DMS 273 (cell line): Measurements from ENCODE around the gene ARSJ.
A peak's percentile ranks its signal among the peaks of the same experiment; 100 is the strongest.

Source experiments
- DNase-seq: peaks from one replicate; lab custom pipeline; 2025; ENCODE audit not compliant: unreplicated experiment; lab: John Stamatoyannopoulos, UW

Gene ARSJ

DNA sequence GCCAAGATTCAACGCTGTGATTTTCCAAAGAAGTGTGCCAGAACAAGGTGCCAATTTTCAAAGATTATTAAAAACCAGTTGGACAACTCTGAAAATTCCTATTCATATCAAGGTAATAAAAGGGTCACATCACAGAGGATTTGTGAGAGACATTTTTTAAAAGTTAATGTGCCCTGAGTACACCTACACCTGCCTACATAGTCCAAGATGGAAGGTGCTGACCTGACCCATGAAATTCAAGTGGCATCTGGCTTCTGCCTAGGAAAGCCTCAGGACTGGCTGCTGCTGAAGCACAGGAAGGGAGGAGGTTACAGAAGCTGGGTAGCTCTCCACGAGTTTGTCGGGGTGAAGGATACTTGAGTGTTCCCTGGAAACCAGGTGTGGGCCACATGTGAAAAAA is 11.4 kb upstream of the ARSJ start:
- DNase-seq = no peak

DNA sequence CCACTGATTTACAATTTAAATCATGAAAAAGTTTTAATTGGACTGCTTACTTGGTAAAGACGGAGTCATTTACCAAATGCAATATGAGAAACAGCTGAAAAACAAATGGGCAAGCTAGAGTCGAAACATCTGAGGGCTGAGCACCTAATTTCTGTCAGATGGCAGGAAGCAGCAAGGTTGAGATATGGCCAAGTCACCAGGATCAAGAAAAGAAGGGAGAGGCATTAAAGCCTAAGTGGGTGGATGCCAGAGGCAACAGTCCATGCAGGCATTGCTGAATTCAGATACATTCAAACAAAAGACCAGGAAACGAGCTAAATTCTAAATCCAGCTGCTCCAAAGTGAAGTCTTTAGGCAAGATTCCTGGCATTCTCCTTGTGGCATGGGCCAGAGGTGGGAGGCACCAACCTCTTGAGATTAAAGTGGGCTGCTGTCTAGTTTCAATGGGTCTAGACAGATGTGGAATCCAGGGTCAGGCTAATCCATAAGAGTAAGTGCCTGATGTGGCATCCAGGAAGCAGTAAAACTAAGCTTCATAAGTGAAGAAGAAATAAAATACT is 8.0 kb upstream of the ARSJ start:
- DNase-seq = no peak

DNA sequence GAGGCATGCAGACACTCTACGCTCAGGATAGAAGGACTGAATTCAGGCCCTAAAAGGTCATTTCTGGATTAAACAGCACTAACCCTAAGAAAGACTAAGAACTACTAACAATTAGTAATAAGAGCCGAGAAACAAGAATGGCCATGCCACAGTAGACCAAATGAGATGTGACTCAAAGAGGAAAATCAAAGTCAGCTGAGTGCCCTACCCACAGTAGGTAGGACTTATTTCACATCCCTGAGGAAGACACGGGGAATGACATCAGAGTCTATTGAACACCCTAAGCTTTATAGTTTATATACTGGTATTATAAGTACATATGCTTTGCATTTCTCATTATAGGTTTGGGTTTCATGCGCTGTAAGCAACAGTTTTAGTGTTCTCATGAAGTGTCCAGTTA is 2.7 kb upstream of the ARSJ start:
- no peak for DNase-seq

DNA sequence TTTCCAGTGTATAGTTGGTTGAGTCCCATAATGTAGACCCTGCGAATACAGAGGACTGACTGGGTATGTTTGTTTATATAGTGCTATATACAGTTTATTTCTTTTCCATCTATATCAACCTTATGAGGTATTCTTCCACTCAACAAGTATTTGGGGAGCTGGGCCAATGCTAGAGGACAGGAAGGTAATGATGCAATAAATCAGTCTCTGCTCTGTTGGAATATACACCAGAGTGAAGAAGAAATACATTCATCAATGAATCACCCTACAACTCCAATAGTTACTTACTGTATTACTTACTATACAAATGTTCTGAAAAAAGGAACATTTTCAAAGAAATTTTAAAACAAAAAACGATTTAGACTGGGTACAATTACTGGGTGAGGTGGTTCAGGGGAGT is 2.1 kb upstream of the ARSJ start:
- no peak for DNase-seq

DNA sequence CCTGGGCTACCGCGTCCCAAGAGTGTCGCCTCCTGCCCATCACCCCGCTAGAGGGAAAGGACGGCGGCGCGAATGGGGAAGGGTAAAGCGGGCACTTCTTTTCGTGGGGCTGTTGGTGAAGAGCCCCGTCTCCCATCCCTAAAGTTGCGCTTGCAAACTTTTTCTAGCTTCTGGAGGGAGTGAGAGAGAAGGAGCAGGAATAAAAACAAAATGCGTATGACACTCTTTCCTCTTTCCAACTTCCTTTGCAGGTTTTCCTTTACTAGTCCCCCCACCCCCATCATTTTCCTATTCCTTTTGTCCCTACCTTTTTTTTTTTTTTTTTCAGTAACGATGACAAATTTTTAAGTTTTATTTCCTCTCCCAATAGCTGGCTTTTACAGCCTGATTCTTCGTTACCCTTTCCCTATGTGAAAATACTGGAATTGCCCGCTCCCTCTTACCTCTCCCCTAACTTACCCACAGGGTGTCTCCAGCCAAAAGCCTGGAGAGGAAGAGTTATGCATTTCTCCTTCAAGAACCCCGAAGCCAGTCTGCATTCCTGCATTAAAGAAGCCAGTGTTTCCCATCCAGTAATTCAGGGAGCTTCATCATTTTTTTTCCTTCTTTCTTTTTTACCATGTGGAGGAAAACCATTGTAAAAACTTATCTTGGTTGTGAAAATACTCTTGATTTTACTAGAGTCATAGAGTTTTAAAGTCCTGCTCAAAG is 613 bp upstream of the ARSJ start:
- DNase-seq = peak; percentile 31

DNA sequence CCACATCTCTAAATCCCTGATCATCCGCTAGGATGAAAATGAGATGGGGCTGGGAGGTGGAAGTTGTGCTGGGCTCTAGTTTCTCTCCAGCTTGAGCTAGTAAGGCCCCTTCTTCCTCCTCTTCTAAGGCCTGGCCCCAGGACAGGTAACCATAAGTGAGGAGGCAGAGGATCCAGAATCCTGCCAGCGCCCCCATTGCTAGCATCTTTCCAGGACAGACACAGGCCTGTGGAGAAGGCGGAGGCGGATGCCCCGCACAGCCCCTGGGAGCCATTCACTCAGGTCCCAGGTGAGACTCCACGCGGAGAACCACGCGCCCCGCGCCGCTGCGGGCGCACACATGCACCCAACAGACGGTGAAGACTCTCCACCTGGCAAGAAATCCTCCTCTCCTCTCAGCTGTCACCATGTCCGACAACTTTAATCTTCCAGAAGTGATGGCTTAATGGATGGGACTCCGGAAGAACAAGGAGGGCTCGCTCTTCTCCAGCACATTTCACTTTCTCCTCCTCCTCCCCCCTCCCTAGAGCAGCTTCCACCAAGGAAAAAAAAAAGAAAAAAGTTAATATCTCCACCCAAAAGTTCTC is 793 bp downstream of the ARSJ start:
- DNase-seq = peak; percentile 71

DNA sequence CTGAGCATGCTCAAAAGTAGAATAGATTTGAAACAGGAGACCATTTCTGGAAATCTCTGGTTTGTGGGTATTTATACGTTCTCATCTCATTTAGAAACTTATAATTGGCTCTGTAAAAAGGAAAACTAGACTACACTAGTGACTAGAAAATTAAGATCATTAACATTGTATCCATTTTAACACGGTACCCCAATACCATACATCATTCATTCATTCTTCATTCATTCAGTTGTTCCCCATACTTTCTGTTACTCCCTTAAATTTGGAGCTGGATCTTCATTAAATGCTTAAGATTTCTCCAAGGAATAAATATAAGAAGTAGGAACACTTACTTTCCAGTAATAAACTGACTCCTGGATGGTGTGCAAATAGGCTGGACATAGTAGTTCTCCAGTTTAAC is 1.3 kb downstream of the ARSJ start:
- DNase-seq = no peak

DNA sequence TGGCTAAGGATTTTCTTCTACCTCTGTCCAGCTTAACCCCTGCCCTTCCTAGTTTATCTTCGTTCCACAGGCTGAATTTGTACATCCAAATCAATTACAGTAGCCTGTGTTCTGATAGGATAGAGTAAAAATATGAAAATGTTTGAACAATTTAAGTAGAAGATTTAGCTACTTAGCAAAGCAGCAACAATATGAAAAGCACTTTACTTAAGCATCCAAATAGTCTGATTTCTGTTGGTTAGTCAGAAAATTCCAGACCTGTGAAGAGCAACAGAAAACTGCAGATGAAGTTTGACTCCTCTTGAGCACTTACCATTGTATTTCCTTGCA is 2.0 kb downstream of the ARSJ start:
- no peak for DNase-seq

DNA sequence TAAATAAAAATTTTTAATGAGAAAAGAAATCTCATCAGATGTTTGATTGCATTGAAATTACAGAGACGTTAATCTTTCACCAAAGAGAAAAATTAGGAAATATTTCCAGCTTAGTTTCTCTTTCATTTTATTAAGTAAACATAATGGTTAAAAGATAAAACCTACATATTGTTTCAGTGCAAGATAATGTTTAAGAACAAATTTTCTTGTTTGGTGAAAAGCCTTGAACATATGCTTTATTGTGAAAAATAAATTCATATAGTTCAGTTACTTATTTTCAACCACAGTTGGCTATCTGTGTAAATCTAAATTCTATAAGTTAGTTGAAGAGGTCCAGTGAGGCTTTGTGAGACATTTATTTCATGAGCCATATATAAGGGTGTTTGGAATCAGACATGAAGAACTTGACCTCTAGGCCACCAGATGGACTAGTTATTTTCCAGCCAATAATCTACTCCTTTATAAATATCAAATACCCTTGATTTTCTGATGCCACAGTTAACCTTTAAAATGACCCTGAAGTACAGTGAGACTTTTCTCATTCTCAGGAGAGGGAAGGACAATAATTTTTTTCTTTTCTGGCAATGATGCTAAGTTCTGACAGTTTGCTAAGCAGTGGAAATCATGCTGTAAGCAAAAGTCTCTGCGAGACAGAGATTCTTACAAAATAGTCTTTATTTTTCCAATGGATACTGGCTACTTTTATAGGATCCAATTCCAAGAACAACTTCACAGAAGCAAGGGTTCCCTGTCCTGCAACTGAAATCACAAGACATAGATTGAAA is 2.5 kb downstream of the ARSJ start:
- DNase-seq = no peak

DNA sequence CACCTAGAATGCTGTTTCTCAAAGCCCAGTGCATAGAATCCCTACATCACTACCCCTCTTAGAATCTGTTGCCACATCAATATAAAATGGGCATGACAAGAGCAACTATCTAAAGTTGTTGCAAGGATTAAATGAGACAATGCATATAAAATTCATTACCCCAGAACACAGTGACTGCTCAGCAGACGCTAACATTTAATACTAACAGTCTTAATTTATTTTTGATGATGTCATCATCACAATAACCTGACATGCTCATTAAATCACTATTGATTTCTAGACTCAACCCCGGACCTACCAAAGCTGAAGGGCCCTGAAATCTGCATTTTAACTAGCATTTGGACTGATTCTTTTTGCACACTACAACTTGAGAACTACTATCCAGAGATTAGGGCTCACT is 3.9 kb downstream of the ARSJ start:
- peak; percentile 12 for DNase-seq

DNA sequence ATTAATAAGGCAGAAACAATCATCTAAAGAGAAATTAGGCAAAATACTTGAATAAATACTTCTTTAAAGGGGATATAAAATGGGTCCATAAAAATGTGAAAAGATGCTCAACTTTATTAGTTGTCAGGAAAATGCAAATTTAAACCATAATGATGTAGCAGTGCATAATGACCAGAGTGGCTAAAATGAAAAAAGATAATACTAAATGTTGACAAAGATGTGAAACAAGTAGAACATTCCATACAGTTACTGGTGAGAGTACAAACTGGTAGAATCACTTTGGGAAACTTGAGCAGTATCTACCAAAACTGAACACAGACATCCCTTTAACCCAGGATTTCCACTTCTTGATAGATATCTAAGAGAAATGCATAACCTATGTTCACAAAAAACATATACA is 5.0 kb downstream of the ARSJ start:
- DNase-seq = no peak

DNA sequence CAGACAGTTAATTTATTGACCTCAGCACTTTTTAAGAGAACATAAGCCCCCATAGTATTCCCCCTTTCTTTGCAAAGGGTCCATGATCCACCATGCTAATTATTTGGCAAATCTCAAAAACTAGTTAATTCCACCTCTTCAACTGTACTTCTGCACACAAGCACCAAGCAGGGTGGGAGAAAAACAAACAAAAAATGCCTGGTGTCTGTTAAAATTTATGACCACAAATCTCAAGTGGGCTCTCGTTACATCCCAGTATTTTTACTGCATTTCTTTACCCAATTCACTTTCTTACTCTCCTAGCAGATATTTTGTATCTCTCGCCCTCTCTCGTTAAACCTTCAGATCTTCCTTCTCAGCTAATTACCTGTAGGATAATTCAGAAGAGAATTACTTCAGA is 6.1 kb downstream of the ARSJ start:
- DNase-seq = no peak

DNA sequence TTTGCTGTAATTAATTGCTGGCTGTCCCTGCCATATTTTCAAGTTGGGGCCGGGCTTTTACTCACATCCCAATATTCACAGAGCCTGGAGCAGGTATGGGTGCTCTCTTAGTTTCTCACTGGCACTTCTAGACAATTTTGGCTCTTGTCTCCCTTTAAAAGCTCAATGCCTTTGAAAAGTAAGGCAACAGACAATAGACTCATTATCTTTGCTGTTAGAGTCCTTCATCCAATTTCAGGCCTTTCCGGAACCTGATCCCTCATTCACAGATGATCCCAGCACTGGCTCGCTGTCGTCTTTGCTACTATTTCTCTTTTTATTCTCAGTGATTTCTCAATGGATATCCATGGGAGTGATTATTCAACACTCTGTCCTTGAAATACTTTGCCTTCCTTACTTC is 6.7 kb downstream of the ARSJ start:
- DNase-seq = no peak

DNA sequence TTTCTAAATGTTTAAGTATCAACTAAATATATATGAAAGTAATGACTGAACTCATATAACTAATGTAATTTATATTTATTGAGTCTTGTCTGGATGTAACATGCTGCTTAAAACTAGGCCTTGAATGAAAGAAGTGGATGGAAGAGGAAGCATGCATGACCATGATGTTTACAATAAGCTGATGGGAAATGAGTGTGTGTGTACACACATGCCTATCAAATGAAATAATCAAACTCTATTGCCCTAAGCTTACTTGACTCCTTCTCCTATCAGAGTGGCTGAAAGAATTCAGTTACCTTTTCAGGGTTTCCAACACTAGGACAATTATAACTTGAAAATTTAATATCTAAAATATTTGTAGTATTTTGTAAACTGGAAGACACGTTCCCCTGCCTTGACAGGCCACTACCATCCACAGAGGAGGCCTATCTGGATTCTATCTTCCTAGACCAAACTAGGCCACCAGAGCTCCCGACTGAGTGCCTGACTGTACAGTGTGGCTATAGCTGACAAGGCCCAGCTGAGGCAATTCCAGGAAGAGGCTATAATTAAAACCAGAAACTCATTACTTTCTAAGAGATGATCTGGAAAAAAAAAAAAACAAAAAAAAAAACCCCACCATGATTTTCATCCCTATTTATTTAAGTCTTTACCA is 7.6 kb downstream of the ARSJ start:
- DNase-seq = no peak

DNA sequence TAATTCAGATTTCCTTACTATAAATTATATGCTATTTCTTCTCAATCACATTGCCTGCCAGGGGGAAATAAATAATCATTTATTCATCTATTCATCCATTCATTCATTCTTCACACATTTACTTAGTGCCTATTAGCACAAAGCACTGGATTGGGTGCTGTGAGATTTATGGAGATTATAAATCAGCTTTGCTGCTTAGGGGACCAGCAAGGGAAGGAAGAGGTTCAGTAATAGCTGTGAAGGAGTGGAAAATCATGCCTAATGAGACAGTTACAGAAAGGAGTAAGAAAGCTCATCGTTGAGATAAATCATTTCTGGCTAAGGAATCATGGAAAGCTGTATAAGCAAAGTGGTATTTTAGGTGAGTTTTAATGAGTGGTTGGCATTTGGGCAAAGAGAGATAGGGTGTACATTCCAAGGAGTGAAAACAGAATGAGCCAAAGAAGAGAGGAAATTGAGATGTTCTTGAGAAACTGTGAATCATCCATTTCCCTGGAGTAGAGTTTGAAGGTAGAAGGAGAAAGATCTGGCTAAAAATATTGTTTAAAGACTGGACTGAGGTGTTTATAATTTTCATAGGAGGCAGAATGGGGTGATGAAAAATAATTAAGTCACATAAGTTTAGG is 9.6 kb downstream of the ARSJ start:
- DNase-seq = no peak

DNA sequence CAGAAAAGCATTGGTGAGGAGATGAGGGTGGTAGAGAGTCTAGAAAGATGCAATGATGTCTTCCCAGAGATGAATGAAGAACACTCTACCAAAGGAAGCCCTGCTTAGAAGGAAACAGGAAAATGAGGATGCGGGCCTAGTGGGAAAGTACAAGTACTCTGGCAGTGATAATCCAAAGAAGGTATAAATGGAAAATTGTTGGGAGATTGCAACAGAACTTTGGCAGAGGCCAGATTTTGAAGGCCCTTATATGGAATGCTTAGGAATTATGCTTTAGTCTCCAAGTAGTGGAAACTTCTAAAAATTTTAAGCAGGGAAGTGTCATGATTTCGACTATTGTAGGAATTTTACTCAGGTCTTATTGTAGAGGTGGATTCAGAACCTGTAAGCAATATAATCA is 11.0 kb downstream of the ARSJ start:
- no peak for DNase-seq

DNA sequence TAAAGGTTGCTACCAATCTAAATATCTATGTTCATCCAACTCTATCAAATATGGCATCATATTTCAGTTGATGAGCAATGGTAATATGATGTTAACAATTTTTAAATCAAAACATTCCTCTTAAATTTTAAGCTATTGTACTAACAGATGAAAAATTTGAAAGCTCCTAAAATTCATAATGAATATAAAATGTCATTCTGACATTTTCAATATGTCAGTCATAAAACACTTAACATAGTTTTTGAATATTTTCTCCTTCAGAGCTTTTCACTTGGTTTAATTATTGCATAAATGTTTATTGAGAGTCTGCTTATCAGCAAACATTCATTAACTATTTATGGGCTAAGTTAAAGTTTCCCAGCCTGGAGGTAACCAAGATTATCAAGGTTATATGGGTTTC is 11.8 kb downstream of the ARSJ start:
- DNase-seq = no peak

DNA sequence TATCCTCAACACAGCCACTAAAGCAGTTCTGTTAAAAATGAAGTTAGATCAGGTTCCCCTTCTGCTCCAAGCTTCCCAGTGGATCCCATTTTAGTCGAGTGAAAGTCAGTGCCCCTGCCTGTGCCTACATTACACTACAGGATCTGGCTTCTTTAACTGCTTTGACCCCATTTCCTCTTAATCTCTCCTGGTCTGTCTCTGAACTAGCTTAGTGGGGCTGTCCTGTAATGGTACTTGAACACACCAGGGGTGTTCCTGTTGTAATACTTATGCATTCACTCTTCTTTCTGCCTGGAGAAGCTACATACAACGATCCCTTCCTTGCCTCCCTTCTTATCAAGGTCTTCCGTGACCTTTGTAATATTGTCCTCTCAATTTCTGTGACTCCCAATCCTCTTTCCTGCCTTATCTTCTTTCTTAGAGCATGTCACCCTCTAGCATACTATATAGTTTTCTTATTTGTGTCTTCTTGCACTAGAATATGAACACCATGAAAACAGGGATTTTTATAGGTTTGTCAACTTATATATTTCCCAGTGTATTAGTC is 16.7 kb downstream of the ARSJ start:
- peak; percentile 24 for DNase-seq

DNA sequence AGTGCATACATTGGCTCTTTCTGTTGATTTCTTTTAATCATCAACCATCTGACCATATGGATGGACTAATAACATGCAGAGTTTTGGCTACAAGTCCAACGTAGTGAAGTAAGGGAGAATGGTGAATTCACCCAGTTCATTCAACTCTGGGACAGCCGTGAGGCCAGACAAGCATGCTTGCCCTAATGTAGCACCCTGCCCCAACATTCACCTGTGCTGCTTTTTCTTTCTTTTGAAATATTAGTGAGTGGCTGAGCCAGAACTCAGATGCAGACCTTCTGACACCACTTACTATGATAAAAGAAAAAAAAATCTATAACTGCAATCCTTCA is 17.5 kb downstream of the ARSJ start:
- DNase-seq = peak; percentile 39

DNA sequence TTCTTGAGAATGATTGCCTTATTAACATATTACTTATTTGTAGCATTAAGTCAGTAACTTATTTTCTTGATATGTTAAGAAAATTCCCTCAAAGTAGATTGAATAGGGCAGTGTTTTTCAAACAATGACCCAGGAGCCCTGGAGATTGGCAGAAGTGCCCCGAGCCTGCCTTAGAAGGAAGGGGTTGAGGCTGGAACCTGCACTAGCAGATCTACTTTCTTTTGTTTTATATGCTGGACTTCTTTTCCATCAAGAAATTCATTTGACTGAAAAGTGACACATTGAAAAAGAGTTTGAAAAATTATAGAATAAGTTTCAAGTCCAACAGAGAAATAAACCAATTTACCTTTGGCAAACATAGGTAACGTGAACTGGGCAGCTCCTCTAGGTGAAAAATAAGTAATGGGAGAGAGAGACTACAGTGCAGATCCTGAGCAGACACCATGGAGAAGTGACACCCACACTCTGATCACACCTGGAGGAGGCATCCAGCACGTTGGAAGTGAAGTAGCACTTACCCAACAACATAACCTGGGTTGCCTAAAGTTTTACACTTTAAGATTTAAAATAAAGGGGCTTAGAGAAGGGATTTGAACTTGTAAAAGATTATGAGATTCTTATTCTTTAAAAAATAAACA is 18.6 kb downstream of the ARSJ start:
- peak; percentile 16 for DNase-seq

DNA sequence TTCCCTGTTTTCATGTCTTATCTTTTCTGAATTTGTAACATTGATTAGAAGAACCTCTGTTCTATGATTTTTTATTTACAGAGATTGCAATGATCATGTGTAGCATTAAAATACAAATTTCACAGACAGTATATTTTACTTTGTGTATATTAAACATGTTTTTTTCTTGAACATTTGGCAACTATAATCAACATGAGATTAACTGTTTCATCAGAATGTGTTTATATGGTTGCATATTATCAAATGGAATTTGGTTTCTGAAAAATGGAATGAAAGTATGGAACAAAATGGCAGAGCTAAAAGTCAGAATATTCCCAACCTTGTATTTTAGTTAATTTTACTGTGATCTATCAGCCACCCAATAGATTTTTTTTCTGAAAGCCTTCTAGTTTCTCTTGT is 19.9 kb downstream of the ARSJ start:
- DNase-seq = no peak
